ENCODE data around the gene ZC3H6.
"Not testable (repeated sequence)": the region's sequence is repeated elsewhere in the genome, so short reads cannot be mapped to it uniquely, and the experiment has no call there.

Gene ZC3H6

DNA sequence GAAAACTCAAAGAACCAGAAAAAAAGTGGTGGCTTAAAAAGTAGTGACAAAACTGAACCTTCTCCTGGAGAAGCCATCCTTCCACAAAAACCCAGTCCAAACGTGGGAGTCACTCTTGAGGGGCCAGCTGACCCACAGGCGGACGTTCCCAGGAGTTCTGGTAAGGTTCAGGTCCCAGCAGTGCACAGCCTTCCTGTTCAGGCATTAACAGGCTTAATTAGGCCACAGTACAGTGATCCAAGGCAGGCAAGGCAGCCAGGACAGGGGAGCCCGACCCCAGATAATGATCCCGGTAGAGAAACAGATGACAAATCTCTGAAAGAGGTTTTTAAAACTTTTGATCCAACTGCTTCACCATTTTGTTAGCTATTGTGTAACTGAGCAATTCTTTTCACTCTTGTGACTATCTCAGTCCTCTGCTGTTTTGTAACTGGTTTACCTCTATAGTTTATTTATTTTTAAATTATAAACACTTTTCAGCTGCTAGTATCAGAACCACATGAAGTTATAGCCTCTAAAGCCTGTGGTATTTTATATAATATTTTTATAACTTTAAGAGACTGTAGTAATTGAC lies 56.8 kb downstream of the ZC3H6 start:
- no peak for DNase-seq (ENCODE audit: low read depth)

DNA sequence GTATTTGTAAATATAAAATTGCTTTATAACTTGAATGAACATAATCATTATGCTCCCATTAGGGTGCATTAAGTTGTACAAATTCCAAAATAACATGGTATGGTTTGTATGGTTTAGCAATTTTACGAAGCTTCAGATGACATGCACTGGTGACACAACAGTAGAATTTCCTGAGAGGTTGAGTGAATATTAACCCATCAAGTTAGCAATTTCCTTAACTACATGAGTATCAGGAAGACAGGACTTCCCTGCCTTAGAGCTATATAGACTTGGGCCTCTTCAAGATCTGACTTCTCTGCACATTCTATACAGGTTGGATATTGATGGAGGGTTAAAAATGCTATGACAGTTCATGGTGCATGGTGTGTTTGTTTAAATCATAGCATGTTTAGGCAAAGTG lies 60.2 kb downstream of the ZC3H6 start:
- DNase-seq (ENCODE audit: low read depth) = no peak

DNA sequence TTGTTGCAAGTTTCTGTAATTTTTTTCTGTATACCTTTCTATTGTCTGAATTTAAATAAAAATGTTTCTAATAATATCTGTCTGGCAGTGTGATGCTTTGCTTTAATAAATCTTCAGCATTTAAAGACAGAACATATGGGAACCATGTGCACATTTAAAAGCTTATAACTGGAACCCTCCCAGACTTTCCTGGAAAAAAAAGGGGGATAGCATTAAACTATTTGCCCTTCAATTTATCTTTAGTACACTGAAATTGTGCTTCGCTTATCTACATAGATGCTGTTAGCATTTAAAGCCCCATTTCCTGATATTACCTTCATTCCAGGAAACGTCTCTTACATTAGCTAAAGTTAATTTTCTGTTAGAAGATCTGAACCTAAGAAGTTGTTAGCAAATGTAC lies 64.6 kb downstream of the ZC3H6 start:
- DNase-seq (ENCODE audit: low read depth) = no peak

DNA sequence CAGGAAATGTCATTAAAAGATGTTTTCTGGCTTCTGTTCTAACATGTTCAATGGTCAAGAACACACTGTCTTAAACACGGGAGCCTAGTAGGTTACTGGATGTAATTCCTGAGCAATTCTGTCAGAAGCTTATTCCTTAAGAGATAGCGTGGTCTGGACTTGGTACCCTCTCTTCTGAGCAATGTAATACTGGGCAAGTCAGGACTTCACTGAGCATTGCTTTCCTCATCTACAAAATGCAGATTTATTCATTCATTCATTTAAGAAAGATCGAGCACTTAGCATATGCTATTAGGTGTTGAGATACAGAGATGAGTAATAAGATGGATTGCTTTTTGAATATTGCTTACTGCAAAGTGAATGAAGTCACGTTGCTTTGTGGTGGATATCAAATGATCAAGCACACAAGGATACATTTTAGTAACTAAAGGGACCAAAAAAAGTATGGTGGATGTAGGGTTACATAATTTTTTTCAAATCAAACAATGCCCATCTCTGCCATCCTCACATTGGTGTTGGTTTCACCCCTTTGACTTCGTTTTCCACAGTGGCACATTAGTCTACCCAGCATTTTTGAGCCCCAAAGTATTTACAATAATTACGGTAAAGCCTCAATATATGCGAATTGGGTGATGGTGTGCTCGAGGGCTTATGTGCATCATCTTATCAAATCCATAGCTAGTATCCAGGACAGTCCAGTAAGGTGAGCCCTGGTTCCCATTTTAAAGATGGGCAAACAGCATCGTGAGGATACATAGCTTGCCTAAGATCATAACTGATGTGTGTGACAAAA lies 65.3 kb downstream of the ZC3H6 start:
- DNase-seq (ENCODE audit: low read depth) = no peak

DNA sequence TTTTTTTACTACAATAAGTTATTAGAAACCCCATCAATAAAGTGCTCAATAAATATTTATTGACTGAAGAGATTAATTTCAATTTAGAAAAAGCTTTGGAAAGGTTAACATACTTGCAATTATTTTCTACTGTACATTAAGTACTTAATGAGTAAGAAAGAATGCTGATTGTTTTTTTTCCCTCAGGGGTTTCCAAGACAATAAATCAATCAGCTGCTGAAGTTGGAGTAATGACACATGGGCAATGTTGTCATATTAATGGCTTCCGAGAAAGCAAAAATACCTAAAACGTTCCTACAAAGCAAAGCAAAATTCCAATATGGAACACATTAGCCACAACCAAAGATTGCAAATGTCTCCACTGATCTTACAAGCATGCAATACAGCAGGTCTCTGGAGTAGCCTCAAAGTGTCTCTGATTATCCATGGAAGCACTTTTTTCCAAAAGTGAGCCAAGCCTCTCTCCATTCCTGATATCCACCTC lies 66.7 kb downstream of the ZC3H6 start:
- DNase-seq (ENCODE audit: low read depth) = no peak

DNA sequence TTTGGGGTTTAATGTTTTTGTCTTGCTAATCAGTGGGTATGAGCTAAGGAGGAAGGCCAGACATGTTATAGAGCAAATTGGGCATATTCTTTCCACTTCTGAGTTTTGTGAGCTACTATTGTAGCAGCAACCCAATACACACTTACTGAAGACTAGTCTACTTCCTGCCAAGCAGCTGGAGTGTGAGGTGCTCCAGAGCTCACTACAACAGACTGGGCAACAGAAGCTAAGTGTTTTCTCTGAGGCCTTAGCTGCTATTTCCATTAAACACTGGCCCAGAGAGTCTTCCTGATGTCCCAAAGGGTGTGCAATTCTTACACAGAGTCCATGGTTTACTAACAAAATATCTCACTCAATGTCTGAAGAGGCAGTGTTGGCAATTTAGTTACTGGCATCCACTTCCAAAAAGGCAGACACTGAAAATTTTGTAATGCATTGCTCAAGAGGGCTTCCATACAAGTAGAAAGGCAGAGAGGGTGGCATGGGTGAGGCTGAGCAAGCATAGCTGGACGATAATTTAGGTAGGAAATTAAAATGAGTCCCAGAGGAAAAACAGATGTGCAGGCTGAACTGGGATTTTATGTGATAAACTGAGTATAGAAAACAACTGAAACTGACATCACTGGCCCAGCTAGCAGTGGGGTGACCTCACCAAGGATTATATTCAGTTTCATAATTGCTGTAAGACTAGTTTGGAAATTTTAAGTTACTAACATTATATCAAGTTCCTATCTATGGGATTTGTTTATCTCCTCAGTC lies 68.6 kb downstream of the ZC3H6 start:
- no peak for DNase-seq (ENCODE audit: low read depth)

DNA sequence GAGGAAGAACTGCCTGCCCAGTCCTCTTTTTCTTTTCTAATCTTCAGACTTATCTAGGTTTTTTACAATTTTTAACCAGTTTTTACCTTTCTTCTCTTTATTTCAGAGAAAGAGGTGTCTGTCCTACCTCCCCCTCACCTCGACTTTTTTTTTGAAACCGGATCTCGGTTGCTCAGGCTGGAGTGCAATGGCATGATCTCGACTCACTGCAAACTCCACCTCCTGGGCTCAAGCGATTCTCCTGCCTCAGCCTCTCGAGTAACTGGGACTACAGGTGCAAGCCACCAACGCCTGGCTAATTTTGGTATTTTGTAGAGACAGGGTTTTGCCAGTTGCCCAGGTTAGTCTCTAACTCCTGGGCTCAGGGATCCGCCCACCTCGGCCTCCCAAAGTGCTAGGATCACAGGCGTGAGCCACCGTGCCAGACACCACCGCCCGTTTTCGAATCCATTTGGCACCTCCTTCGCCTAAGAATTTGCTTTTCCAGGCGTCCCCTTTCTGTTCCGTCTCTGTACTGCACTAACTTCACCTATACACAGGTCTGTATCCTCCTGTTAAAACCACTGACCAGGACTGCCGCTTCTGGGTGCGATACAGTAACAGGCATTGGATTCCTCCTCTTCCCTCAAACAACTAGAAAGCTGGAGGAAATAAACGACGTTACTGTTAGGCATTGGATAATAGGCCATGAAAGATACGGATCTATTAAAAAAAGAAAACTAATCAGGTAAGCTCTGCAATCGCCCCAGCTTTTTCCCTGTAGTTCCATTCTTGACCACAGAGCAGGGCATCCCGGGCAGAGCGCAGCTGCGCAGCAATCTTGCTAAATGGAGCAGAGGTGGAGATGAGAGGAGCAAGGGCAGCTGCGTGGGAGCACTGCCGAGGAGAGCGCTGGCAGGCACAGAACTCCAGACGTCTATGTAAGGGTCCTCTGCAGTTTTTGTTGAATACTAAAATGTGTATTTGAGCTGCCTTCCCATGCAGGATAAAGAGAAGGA lies 69.9 kb downstream of the ZC3H6 start:
- DNase-seq (ENCODE audit: low read depth) = no peak

DNA sequence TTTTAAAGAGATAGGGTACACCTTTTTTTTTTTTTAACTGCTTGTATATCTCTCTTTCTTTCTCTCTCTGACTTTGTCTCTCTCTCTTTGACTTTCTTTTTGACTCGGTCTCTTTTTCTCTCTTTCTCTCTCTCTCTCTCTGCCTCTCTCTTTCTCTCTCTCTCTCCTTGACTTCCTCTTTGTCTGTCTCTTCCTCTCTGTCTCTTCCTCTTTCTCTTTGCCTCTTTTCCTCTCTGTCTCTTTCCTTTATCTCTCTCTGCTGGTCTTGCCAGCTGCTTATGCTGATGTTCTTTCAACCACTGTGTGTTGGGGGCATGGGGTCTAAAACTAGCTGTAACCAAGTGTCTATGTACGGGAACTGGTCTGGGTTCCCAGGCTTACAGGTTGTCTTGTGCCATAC lies 76.9 kb downstream of the ZC3H6 start:
- DNase-seq (ENCODE audit: low read depth) = not testable (repeated sequence)

DNA sequence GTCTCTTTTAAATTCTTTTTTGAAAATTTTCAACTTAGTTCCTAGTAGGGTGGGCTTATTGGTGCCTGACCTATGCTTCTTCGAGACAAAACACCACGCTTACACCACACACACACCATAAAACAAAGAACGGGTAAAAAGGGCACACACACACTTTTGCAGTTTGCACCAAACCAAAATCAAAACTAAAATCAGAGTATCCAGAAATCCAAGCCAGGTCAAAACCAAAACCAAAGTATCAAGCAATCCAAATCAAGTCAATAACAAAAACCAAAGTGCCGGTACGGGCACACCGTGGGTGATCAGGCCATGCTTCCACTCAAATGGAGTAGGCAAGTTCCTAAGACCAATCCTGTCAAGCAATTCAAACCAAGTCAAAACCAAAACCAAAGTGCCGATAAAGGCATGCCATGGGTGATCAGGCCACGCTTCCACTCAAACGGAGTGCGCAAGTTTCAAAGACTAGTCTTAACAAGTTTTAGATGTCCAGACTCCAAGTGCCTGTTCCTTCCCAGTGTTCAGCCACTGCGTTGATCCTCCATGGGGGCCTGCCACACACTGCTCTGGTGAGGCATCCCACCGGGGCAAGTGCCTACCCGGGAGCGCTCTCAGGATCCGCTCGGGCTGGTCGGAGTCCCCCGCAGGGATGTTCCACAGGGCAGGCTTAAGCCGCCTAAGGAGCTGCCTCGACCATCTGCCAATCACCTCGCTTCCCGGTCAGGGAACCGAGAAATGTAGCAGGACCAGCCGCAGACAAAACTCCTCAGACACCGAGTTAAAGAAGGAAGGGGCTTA lies 77.6 kb downstream of the ZC3H6 start:
- not testable (repeated sequence) for DNase-seq (ENCODE audit: low read depth)

DNA sequence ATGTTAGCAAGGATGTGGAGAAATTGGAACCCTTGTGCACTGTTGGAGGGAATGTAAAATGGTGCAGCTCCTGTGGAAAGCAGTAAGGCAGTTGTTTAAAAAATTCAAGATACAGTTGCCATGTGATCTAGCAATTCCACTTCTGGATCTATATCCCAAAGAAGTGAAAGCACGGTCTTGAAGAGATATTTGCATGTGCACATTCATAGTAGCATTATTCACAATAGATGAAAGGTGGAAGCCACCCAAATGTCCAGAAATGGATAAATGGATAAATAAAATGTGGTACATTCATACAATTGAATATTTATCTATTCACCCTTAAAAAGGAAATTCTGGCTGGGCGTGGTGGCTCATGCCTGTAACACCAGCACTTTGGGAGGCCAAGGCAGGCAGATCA lies 78.9 kb downstream of the ZC3H6 start:
- DNase-seq (ENCODE audit: low read depth) = not testable (repeated sequence)

DNA sequence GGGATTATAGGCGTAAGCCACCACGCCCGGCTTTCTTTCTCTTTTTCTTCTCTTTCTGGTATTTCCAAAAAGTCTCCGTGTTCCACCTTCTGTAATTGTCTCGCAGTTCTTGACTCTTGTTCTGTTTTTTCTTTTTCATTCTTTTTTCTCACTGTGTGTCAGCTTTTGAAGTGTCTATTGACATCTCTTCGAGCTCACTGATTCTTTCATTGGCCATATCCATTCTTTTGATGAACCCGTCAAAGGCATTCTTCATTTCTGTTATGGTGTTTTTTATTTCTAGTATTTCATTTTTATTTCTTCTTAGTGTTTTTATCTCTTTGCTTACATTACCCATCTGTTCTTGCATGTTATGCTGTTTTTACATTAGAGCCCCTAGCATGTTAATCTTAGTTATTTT lies 84.7 kb downstream of the ZC3H6 start:
- DNase-seq (ENCODE audit: low read depth) = not testable (repeated sequence)
